ENCODE results near the gene ALG9. TPM values are rescaled to one million over a fixed set of nuclear protein-coding genes. Genes with fewer than 3 reads are reported as not detected.

ALG9 gene
- polyA plus RNA-seq, 2 of the 4 experiments (the other 2 are of a cell fraction): 15.3 to 33.3 TPM

- TF ChIP-seq REST (IDR thresholded peaks at IDR 0.05) (no peak), BHLHE40 (IDR thresholded peaks at IDR 0.05; ENCODE audit: low read depth, low read length) (no peak)
Observed at GRCh38 chr11:111845276-111846028, 25.9 kb downstream of the ALG9 start (continued).

- DNase-seq (ENCODE audit: low read depth in 1 of 2, low spot score in 1 of 2): no peak
- 91% methylated on average over 5 of the region's 5 CpGs for WGBS (ENCODE audit: missing lambda C conversion rate)
Observed at GRCh38 chr11:111843661-111844060, 27.7 kb downstream of the ALG9 start.

More at GRCh38 chr11:111843661-111844060, 27.7 kb downstream of the ALG9 start:
- no peaks in the 10 kb centered on the region; the same call in 2 of the 3 replicates for H3K4me1 ChIP-seq
- no peak overlapping the region for H3K27ac ChIP-seq
- no peak overlapping the region for H3K4me3 ChIP-seq
- ChIA-PET CTCF (interaction anchor here (0.9 to 1.9 kb wide), 2 partner anchors 239 to 242 kb away, joined by 3 to 5 read pairs; no protein-coding TSS in a partner anchor), POLR2A (no interaction called here)
- FAIRE-seq: no peak
- TF ChIP-seq POLR2AphosphoS2 (conservative IDR thresholded peaks at IDR 0.05; ENCODE audit: low read length) (no peak), EP300 (IDR thresholded peaks at IDR 0.05) (no peak), JUN (IDR thresholded peaks at IDR 0.05) (no peak), PBX3 (IDR thresholded peaks at IDR 0.05) (no peak), NPAS2 (CRISPR knock-in tag; IDR thresholded peaks at IDR 0.05; ENCODE audit: borderline replicate concordance) (no peak), KDM1A (IDR thresholded peaks at IDR 0.05; ENCODE audit: low read depth) (no peak), BCL3 (IDR thresholded peaks at IDR 0.05) (no peak), CTCF (IDR thresholded peaks at IDR 0.05) (no peak), RNF2 (IDR thresholded peaks at IDR 0.05; ENCODE audit: borderline replicate concordance, low read depth) (no peak), HES2 (IDR thresholded peaks at IDR 0.05) (no peak), JUNB (IDR thresholded peaks at IDR 0.05) (no peak), NR3C1 (IDR thresholded peaks at IDR 0.05) (no peak), HOXB5 (CRISPR knock-in tag; IDR thresholded peaks at IDR 0.05) (no peak), MAZ (IDR thresholded peaks at IDR 0.05; ENCODE audit: borderline replicate concordance, low read depth, low read length) (no peak), NFE2L2 (conservative IDR thresholded peaks at IDR 0.05; ENCODE audit: low read length) (no peak), ZC3H11A (IDR thresholded peaks at IDR 0.05) (no peak), CHD2 (IDR thresholded peaks at IDR 0.05; ENCODE audit: low read length, partially characterized antibody) (no peak), SMC3 (IDR thresholded peaks at IDR 0.05) (no peak), GATA3 (IDR thresholded peaks at IDR 0.05; ENCODE audit: borderline replicate concordance) (no peak), ELK1 (IDR thresholded peaks at IDR 0.05; ENCODE audit: low read depth, low read length) (no peak)
- no peak for ATAC-seq
- no peaks in the 10 kb centered on the region for H3K9me3 ChIP-seq
- no peak overlapping the region for H3K4me2 ChIP-seq
